ENCODE results near the gene DRAM1.

Gene DRAM1

GRCh38 chr12:101942250-101942605 lies 64.8 kb downstream of the DRAM1 start:
- no peak for DNase-seq

GRCh38 chr12:101945369-101946232 lies 68.2 kb downstream of the DRAM1 start:
- DNase-seq: no peak

GRCh38 chr12:101946233-101946611 lies 68.8 kb downstream of the DRAM1 start:
- no peak for DNase-seq

DNA sequence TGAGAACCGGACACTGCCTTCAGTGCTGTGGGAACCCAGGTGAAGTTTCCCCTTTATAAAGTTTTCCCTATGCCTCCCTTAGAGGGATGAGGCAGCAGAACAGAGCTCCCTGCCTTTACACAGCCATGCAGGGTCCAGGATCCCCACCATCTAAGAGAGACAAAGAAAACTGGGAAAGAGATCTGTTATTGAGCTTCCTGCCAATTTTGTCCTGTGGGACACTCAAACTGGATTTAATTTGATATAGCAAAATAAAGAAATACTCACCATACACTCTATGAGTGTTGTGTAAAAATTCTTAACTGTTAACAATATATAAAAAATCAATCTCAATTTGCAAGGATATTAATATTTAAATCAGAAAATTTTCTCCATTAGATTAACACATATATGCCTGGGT lies 69.9 kb downstream of the DRAM1 start:
- no peak for DNase-seq

DNA sequence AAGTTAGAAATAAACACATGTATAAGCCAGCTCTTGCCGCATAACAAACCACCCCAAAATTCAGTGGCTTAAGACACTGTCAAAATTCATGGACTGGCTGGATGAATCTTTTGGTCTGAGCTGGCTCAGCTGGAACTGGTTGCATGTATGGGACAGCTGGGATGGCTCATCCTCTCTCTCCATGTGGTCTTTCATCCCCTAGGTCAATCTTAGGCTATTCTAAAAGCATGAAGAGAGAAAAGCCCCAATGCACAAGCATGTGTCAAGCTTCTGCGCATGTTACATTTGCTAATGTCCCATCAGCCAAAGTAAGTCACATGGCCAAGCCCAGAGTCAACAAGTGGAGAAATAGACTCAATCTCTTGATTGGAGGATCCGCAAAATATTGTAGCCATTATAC lies 71.0 kb downstream of the DRAM1 start:
- DNase-seq: no peak

GRCh38 chr12:101951002-101951670 lies 73.8 kb downstream of the DRAM1 start:
- no peak for DNase-seq

DNA sequence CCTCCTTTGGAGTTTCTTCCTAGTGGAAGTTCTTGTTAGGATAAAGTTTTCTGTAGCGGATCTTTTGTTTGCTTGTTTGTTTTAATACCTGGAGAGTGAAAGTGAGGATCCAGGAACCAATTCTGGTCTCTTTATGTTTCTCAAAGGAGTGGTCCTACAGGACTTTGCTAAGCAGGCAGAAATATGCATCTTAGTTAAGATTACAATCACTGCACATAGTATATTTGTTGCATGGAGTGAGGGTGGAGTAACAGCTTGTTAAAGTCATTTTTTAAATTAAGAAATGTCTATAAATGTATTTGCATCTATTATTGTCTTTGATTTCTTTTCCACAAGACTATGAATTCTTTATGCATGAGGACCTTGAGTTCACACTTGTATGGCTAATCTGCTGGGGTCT lies 76.7 kb downstream of the DRAM1 start:
- no peak for DNase-seq

- no peak for DNase-seq
These were observed 77.3 kb downstream of the DRAM1 start for GRCh38 chr12:101954676-101955075.

GRCh38 chr12:101957252-101957959 lies 80.0 kb downstream of the DRAM1 start:
- DNase-seq: no peak

DNA sequence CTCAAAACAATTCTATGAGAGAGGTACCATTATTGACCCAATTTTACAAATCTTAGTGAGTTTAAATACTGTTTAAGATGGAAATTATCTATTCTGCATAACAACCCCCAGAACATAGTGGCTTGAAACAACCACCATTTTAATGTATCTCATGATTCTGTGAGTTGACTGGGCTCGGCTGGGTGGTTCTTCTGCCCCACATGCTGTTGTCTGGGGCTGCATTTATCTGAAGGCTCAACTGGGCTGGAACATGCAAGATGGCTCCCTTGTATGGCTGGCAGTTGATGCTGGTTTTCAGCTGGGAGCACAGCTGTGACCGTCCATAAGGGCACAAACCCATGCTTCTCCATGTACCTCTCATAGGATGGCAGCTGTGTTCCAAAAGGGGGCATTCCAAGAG lies 82.2 kb downstream of the DRAM1 start:
- no peak for DNase-seq

DNA sequence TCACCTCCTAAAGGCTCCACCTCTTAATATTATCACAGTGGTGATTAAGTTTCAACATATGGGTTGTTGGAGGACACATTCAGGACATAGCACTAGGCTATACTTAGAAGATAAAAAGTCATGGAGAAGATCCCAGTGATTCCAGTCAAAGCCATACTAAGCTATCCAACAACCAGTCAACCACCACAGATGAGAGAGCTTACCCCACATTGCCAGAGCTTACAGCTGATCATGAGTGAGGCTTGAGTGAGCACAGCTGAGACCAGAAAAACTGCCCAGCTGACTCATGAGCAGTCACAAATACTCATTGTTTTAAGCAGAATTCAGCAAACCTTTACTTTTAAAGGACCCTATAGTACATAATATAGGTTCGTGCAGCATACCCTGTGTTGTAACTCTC lies 85.1 kb downstream of the DRAM1 start:
- no peak for DNase-seq

DNA sequence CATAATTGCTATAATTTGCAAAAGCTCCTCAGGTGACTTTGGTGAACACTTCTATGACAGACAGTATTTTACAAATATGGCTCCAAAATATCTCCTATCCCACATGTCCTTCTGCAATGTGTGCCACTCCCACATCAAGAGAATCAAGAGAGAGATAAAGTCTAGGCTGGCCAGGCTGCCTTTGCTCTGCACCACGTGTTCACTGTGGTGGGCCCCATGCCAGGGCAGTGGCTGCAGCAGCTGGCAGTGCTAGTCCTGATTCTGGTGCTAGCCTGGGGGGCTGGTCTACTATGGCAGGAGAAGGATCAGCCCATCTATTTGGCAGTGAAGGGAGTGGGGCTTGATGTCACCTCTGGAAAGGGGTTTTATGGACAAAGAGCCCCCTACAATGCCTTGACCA lies 86.3 kb downstream of the DRAM1 start:
- DNase-seq: no peak

- no peak for DNase-seq
These were observed 89.1 kb downstream of the DRAM1 start for GRCh38 chr12:101966496-101966895.

- DNase-seq: no peak
These were observed 90.1 kb downstream of the DRAM1 start for GRCh38 chr12:101967506-101967905.

GRCh38 chr12:101968770-101969169 lies 91.4 kb downstream of the DRAM1 start:
- DNase-seq: no peak

All from cortex of kidney (tissue), 1 donor.